ENCODE measurements around the gene FAM53A. TPM values are rescaled to one million over a fixed set of nuclear protein-coding genes. Genes with fewer than 3 reads are reported as not detected.

FAM53A gene
- total RNA-seq, 2 experiments from 2014 or later = 1.4 to 1.8 TPM

Small RNAs within 50 kb of the gene (small RNA-seq; reads per million reads assigned to genes)
- not detected for gene RF00019

Other genes with a start within 250 kb of the FAM53A start
- gene SLBP, start 28.0 kb upstream of the FAM53A start, total RNA-seq (2014; rRNA removed; shearing (Covaris generic)) = 191 and 196 TPM in 2 replicates
- gene SLBP, start 28.0 kb upstream of the FAM53A start, total RNA-seq (2022) = 159 and 161 TPM in 2 replicates
- gene TMEM129, start 37.0 kb upstream of the FAM53A start, total RNA-seq (2014; rRNA removed; shearing (Covaris generic)) = 35.1 and 44.0 TPM in 2 replicates
- 34.2 and 39.2 TPM in 2 replicates for gene TMEM129, start 37.0 kb upstream of the FAM53A start, total RNA-seq (2022)
- 100 and 130 TPM in 2 replicates for gene TACC3, start 37.2 kb upstream of the FAM53A start, total RNA-seq (2014; rRNA removed; shearing (Covaris generic))
- 257 and 272 TPM in 2 replicates for gene TACC3, start 37.2 kb upstream of the FAM53A start, total RNA-seq (2022)
- not detected in 2 replicates for gene FGFR3, start 109.0 kb upstream of the FAM53A start, total RNA-seq (2014; rRNA removed; shearing (Covaris generic))
- gene FGFR3, start 109.0 kb upstream of the FAM53A start, total RNA-seq (2022) = not detected in 2 replicates
- 58.3 and 60.0 TPM in 2 replicates for gene LETM1, start 171.8 kb upstream of the FAM53A start, total RNA-seq (2014; rRNA removed; shearing (Covaris generic))
- gene LETM1, start 171.8 kb upstream of the FAM53A start, total RNA-seq (2022) = 61.7 and 66.8 TPM in 2 replicates
- 158 and 169 TPM in 2 replicates for gene NSD2, start 187.1 kb upstream of the FAM53A start, total RNA-seq (2014; rRNA removed; shearing (Covaris generic))
- gene NSD2, start 187.1 kb upstream of the FAM53A start, total RNA-seq (2022) = 329 and 372 TPM in 2 replicates